H1 (cell line): Measurements from ENCODE around the gene MMP8. TPM values are rescaled to one million over a fixed set of nuclear protein-coding genes. Genes with fewer than 3 reads are reported as not detected.

Experiments
- CTCF ChIA-PET: fragments of 300-600 bp; sonication (Branson Sonifier 250); formaldehyde crosslinking; loops from one replicate; lab custom pipeline; 2021; ENCODE audit not compliant: partially characterized antibody; lab: Charles Lee
- POLR2A ChIA-PET: fragments of 300-600 bp; sonication (Branson Sonifier 250); formaldehyde crosslinking; loops from one replicate; lab custom pipeline; 2021; ENCODE audit warnings: inconsistent platforms; ENCODE audit not compliant: partially characterized antibody; lab: Charles Lee
- DNase-seq, 2 experiments: peaks; one replicate each; pipeline versions ENCODE4 v3.0.0 to v3.0.0-alpha.2; 2010 to 2022; ENCODE audit warnings: low spot score in 2 of 2, low read depth in 1 of 2, mixed read lengths in 1 of 2
- FAIRE-seq: peaks from 2 replicates; lab custom pipeline; 2011; peaks lifted over from hg19 to GRCh38; lab: Jason Lieb, UNC
- H2AFZ ChIP-seq: 2 replicates; pipeline ENCODE4 v1.8.1; 2012; ENCODE audit warnings: low read length, inconsistent platforms
- H2AK5ac ChIP-seq: 2 replicates; pipeline ENCODE4 v1.6.1; 2013; ENCODE audit warnings: low read depth, low read length
- H2BK120ac ChIP-seq: replicated peaks from 2 replicates; pipeline ENCODE3; 2013; ENCODE audit warnings: low read depth, low read length, inconsistent platforms
- H2BK12ac ChIP-seq: 2 replicates; pipeline ENCODE4 v1.6.1; 2013; ENCODE audit warnings: low read depth, low read length
- H2BK15ac ChIP-seq: 2 replicates; pipeline ENCODE4 v1.6.1; 2013; ENCODE audit warnings: low read length
- H2BK20ac ChIP-seq: 2 replicates; pipeline ENCODE4 v1.6.1; 2013; ENCODE audit warnings: low read length
- H2BK5ac ChIP-seq: 2 replicates; pipeline ENCODE4 v1.6.1; 2013; ENCODE audit warnings: low read depth, low read length
- H3K14ac ChIP-seq: 2 replicates; pipeline ENCODE4 v1.6.1; 2013; ENCODE audit warnings: inconsistent platforms; ENCODE audit not compliant: insufficient read length
- H3K18ac ChIP-seq: 2 replicates; pipeline ENCODE4 v1.6.1; 2013; ENCODE audit warnings: low read length; ENCODE audit errors: extremely low read depth
- H3K23ac ChIP-seq: 2 replicates; pipeline ENCODE4 v1.6.1; 2013; ENCODE audit warnings: inconsistent platforms; ENCODE audit not compliant: insufficient read length
- H3K23me2 ChIP-seq: 2 replicates; pipeline ENCODE4 v1.6.1; 2013; ENCODE audit warnings: low read depth, low read length
- H3K27ac ChIP-seq: 2 replicates; pipeline ENCODE4 v1.6.1; 2011; ENCODE audit warnings: low read depth, low read length, inconsistent platforms
- H3K27me3 ChIP-seq, 4 experiments: replicated peaks in 1 of 4; 1 replicate in 1 of 4; 2 replicates in 3 of 4; pipeline versions ENCODE4 v1.6.1 to v1.8.1; 2011 to 2013; ENCODE audit warnings: low read length in 3 of 4, mild to moderate bottlenecking in 3 of 4, inconsistent platforms in 2 of 4, mixed read lengths in 2 of 4, moderate library complexity in 1 of 4; ENCODE audit not compliant: control insufficient read depth in 3 of 4, insufficient read depth in 3 of 4; ENCODE audit errors: extremely low read depth in 1 of 4
- H3K36me3 ChIP-seq, 4 experiments: 2 replicates each; pipeline versions ENCODE4 v1.6.1 to v1.8.1; 2011 to 2013; ENCODE audit warnings: mild to moderate bottlenecking in 4 of 4, low read length in 3 of 4, moderate library complexity in 2 of 4, control low read depth in 1 of 4, inconsistent platforms in 1 of 4; ENCODE audit not compliant: insufficient read depth in 4 of 4, control insufficient read depth in 2 of 4
- H3K4ac ChIP-seq: replicated peaks from 2 replicates; pipeline ENCODE3; 2013; ENCODE audit warnings: low read length, low read depth, mixed read lengths, inconsistent platforms; ENCODE audit not compliant: insufficient read length
- H3K4me1 ChIP-seq, 4 experiments: replicated peaks in 1 of 4; 1 replicate in 1 of 4; 2 replicates in 3 of 4; pipeline versions ENCODE4 v1.6.1 to v1.8.1; 2011 to 2013; ENCODE audit warnings: low read length in 3 of 4, inconsistent platforms in 2 of 4, mixed read lengths in 1 of 4; ENCODE audit not compliant: insufficient read depth in 4 of 4, control insufficient read depth in 3 of 4
- H3K4me2 ChIP-seq, 2 experiments: 2 replicates each; pipeline versions ENCODE4 v1.6.1 to v1.8.1; 2011 to 2013; ENCODE audit warnings: low read depth in 2 of 2, low read length in 2 of 2, control low read depth in 1 of 2, inconsistent platforms in 1 of 2, mild to moderate bottlenecking in 1 of 2; ENCODE audit not compliant: insufficient read depth in 1 of 2
- H3K4me3 ChIP-seq, 4 experiments: fragments of 200-600, 300-600 bp in 1 of 4; sonication (generic), shearing (Covaris generic), sonication (Bioruptor Twin) in 1 of 4; 2 replicates each; pipeline versions ENCODE4 v1.5.1 to v1.8.1; 2011 to 2016; ENCODE audit warnings: low read length in 4 of 4, low read depth in 3 of 4, control low read depth in 2 of 4, inconsistent platforms in 2 of 4, mild to moderate bottlenecking in 2 of 4, mixed read lengths in 1 of 4, moderate library complexity in 1 of 4; ENCODE audit not compliant: insufficient read depth in 2 of 4; ENCODE audit errors: extremely low read depth in 1 of 4
- H3K56ac ChIP-seq: replicated peaks from 2 replicates; pipeline ENCODE3; 2013; ENCODE audit warnings: low read depth, mild to moderate bottlenecking, mixed read lengths, low read length, inconsistent platforms; ENCODE audit not compliant: insufficient read length
- H3K79me1 ChIP-seq: 2 replicates; pipeline ENCODE4 v1.6.1; 2013; ENCODE audit warnings: low read depth, low read length, control low read depth
- H3K79me2 ChIP-seq, 2 experiments: 2 replicates each; pipeline versions ENCODE4 v1.6.1 to v1.8.1; 2012 to 2013; ENCODE audit warnings: low read length in 2 of 2, mild to moderate bottlenecking in 2 of 2, inconsistent platforms in 1 of 2; ENCODE audit not compliant: insufficient read depth in 2 of 2, control insufficient read depth in 1 of 2
- H3K9ac ChIP-seq, 4 experiments: replicated peaks in 1 of 4; 1 replicate in 1 of 4; 2 replicates in 3 of 4; pipeline versions ENCODE4 v1.6.1 to v1.8.1; 2011 to 2013; ENCODE audit warnings: low read depth in 3 of 4, low read length in 3 of 4, control low read depth in 2 of 4, mild to moderate bottlenecking in 2 of 4, moderate library complexity in 2 of 4, inconsistent platforms in 1 of 4; ENCODE audit errors: extremely low read depth in 1 of 4
- H3K9me3 ChIP-seq, 2 experiments: 2 replicates each; pipeline versions ENCODE4 v1.6.1 to v1.8.1; 2012 to 2013; ENCODE audit warnings: mild to moderate bottlenecking in 2 of 2, moderate library complexity in 2 of 2, control low read depth in 1 of 2, inconsistent platforms in 1 of 2, low read depth in 1 of 2, low read length in 1 of 2, mixed read lengths in 1 of 2; ENCODE audit not compliant: insufficient read depth in 2 of 2
- H4K20me1 ChIP-seq, 2 experiments: replicated peaks in 1 of 2; 2 replicates each; pipeline versions ENCODE3 to v1.8.1; 2011 to 2013; ENCODE audit warnings: inconsistent platforms in 2 of 2, low read length in 2 of 2, mild to moderate bottlenecking in 1 of 2; ENCODE audit not compliant: insufficient read depth in 2 of 2, control insufficient read depth in 1 of 2
- H4K5ac ChIP-seq: 2 replicates; pipeline ENCODE4 v1.6.1; 2013; ENCODE audit warnings: low read length, low read depth, mixed read lengths, inconsistent platforms; ENCODE audit not compliant: insufficient read length
- H4K8ac ChIP-seq: 2 replicates; pipeline ENCODE4 v1.8.0; 2013; ENCODE audit warnings: mild to moderate bottlenecking, moderate library complexity, low read length, inconsistent platforms; ENCODE audit not compliant: insufficient read depth; ENCODE audit errors: extremely low read depth
- H4K91ac ChIP-seq: replicated peaks from 2 replicates; pipeline ENCODE3; 2013; ENCODE audit warnings: low read length, mixed read lengths, inconsistent platforms; ENCODE audit not compliant: insufficient read length
- EGR1 ChIP-seq: IDR thresholded peaks from 2 replicates; pipeline ENCODE4 v1.6.1; 2011; ENCODE audit warnings: low read depth, low read length, borderline replicate concordance
- NRF1 ChIP-seq: IDR thresholded peaks from 2 replicates; pipeline ENCODE4 v1.6.1; 2011; ENCODE audit warnings: mild to moderate bottlenecking, low read depth, low read length, improper control_type of control experiment
- WGBS, 2 experiments: shearing (Covaris generic) in 1 of 2; methylation state at CpG; one replicate each; pipeline versions ENCODE4 v1.1.6 to v1.1.7; 2013 to 2015; ENCODE audit warnings: low lambda C conversion rate in 2 of 2, mixed read lengths in 2 of 2, inconsistent platforms in 1 of 2, low coverage in 1 of 2, missing lambda C conversion rate in 1 of 2; ENCODE audit not compliant: insufficient replicate concordance in 2 of 2, insufficient coverage in 1 of 2, insufficient read length in 1 of 2; ENCODE audit errors: extremely low coverage in 1 of 2, missing lambda C conversion rate in 1 of 2; 5-methylcytosine and 5-hydroxymethylcytosine counted together
- polyA plus RNA-seq, 7 experiments: library from polyadenylated mRNA; depleted of rRNA in 3 of 7; stranded (reverse) in 5 of 7; unstranded in 2 of 7; fragments of >200 nt in 5 of 7; fragments of 200-250 nt in 2 of 7; gene quantifications; 1 replicate in 5 of 7; 2 replicates in 1 of 7; 4 replicates in 1 of 7; pipeline versions ENCODE4 v1.2.1 to v1.2.3, GENCODE V29; 2011 to 2013; ENCODE audit warnings: missing spikeins in 2 of 7, mixed read lengths in 2 of 7
- total RNA-seq: library from RNA; stranded (reverse); fragmentation: NEBNext Ultra II Directional; extraction: Animal tissue kit (Norgen Biotek cat#: 25700); gene quantifications from 2 replicates; pipeline ENCODE4 v1.2.1, GENCODE V29; 2021

The MMP8 gene
- total and polyA plus RNA-seq, 2 of the 8 experiments (the other 6 are each of a cell fraction or from before 2014, with no cell fraction given), result not detected

GRCh38 chr11:102727890-102728289, 3.1 kb upstream of the MMP8 start:
- no peak for FAIRE-seq
- POLR2A ChIA-PET, result no interaction called here
- no peak overlapping the region for H3K18ac ChIP-seq

More at GRCh38 chr11:102727890-102728289, 3.1 kb upstream of the MMP8 start:
- no peak overlapping the region for H2BK15ac ChIP-seq
- H3K79me2 ChIP-seq, result no peaks in the 10 kb centered on the region
- TF ChIP-seq EGR1 (no peak), NRF1 (no peak)
- no peak overlapping the region for H2BK20ac ChIP-seq
- H3K27ac ChIP-seq, result no peak overlapping the region
- no peaks in the 10 kb centered on the region for H3K36me3 ChIP-seq
- peaks cover 0 to 3% of the 10 kb centered on the region in 2 experiments; a peak in 1 of 4 replicates for H3K9me3 ChIP-seq
- H3K27me3 ChIP-seq, result peaks cover 0 to 1% (median 0%) of the 10 kb centered on the region in 4 experiments; a peak in 1 of 7 replicates
- no peak overlapping the region for H3K4me3 ChIP-seq
- WGBS, 2 experiments, result 87% methylated on average over 2 of the region's 2 CpGs; no CpG with 5 or more reads in 1 of the 2 experiments
- no peak overlapping the region for H2BK120ac ChIP-seq
- H3K79me1 ChIP-seq, result no peaks in the 10 kb centered on the region
- no peaks in the 10 kb centered on the region for H3K4me1 ChIP-seq
- H4K20me1 ChIP-seq, result no peaks in the 10 kb centered on the region
- no peak overlapping the region for H3K56ac ChIP-seq
- H2BK5ac ChIP-seq, result no peak overlapping the region
- no peak overlapping the region for H3K4me2 ChIP-seq
- no peak overlapping the region for H2BK12ac ChIP-seq
- H3K9ac ChIP-seq, result no peak overlapping the region
- H2AFZ ChIP-seq, result no peak overlapping the region
- no peak overlapping the region for H4K91ac ChIP-seq
- H4K5ac ChIP-seq, result no peak overlapping the region
- H3K23ac ChIP-seq, result no peak overlapping the region
- H3K23me2 ChIP-seq, result peaks cover 8% of the 10 kb centered on the region; the same call in 1 of the 2 replicates
- no peak overlapping the region for H3K14ac ChIP-seq
- no peak overlapping the region for H4K8ac ChIP-seq
- no peak for DNase-seq
- H3K4ac ChIP-seq, result no peak overlapping the region
- H2AK5ac ChIP-seq, result no peak overlapping the region
- CTCF ChIA-PET, result no interaction called here
